GM21367 (cell line): ENCODE results near the gene CYSRT1.
A peak's percentile ranks its signal among the peaks of the same experiment; 100 is the strongest.

Experiments
- ATAC-seq: cut with Tn5 transposase; IDR thresholded peaks from one replicate; pipeline ENCODE4 v1.9.1; 2021; ENCODE audit not compliant: unreplicated experiment

The CYSRT1 gene, protein sequence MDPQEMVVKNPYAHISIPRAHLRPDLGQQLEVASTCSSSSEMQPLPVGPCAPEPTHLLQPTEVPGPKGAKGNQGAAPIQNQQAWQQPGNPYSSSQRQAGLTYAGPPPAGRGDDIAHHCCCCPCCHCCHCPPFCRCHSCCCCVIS

DNA sequence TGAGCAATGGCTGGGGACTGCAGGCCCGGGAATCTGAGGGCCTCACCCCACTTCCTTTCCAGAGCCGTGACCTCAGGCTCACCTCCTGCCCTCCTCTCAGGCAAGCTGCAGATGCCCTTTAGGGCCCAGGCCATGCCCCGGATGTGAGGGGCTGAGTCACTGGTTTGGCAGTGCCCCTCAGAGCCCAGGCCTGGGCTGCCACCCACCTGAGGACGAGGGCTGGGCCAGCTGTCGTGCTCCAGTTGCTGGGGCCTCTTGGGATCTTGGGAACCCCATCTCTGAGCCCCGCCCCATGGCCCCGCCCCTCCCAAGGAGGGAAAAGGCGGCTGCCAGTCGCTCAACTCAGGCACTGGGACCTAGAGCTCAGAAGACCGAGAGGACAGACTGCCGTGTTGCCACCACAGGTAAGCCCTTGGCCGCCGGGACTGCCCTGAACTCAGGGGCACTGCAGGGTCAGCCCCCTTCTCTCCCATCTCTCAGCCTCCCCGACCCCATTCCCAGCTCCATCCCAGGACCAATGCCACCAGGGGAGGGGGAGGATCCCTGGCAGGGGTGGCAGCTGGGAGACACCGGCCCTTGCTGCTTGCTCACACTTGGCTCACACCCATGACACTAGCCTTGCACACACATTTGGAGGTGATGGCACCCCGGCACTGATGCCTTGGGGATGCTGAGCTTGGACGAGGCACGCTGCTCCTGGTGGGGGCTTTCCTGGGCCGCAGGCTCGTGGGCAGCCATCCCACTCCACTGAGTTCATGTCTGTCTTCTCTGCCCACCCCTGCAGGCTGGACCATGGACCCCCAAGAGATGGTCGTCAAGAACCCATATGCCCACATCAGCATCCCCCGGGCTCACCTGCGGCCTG lies at the start of gene CYSRT1:
Gene CYSRT1 (plus strand): TSS at position 345 of the 865 bp plus-strand sequence. CDS start 448 bp downstream, at position 793.
- ATAC-seq = no peak

DNA sequence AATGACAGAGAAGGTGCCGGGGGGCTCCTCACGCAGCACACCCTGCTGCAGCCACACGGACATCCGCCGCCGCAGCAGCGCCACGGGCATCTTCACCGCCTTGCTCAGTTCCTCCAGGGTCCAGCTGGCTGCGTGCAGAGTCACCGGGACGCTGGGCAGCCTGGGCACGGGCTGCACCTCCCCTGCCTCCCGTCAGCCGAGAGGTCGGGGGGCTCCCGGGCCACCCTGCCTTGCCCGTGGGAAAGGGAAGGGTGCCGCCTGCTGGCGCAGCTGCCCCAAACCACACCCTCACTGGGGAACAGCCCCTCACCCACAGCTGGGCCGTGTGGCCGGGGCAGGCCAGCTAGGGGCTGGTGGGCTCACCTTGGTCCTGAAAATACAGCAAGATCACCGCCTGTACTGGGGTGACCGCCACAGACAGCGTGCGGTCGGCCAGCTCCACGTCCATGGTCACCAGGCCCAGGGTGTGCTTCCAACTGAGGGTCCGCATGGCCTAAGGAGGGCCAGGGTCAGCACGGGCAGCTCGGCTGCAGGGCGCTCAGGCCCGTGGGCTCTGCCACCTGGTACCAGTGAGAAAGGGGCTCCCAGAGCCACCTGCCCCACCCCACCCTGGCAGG lies 49.5 kb upstream of the CYSRT1 start:
- no peak for ATAC-seq

DNA sequence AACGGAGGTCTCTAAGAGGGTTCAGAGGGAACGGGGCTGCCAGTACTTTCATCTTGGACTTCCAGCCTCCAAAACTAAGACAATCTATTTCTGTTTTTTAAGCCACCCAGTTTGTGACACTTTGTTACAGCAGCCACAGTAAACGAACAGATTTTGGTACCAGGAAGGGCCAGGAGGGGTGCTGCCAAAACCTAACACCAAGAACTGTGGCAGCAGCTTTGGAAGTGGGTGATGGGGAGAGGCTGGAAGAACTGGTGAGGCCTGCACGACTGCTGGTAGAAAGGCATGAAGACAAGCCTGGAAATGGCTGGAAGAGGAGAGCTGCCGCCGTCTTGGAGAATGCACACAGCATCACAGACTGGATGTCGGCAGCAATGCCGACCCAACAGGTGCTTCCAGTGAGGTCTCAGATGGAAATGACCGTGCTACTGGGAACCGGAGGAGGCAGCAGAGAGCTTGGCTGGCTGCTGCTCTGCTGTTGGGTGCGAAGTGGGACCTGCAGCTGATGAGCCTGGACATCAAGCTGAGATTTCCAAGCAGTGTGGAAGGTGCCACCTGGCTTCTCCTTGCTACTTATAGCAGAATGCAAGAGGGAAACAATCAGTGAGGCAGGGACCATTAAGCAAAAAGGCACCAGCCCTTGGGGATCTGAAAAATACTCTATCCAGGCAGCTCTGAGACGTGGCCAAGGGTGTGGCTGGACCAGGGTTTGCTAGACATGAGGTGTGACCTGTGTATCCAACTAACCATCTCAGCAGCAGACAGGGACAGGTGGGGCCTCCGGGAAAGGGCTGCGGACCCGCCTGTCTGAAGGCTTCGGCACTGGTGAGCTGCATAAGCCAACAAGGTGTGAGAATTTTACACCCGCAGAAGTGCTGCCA lies 48.4 kb upstream of the CYSRT1 start:
- ATAC-seq = no peak

- ATAC-seq = no peak
Measured at GRCh38 chr9:137178201-137178938, 46.6 kb upstream of the CYSRT1 start.

- ATAC-seq = no peak
Measured at GRCh38 chr9:137178939-137179630, 45.9 kb upstream of the CYSRT1 start.

DNA sequence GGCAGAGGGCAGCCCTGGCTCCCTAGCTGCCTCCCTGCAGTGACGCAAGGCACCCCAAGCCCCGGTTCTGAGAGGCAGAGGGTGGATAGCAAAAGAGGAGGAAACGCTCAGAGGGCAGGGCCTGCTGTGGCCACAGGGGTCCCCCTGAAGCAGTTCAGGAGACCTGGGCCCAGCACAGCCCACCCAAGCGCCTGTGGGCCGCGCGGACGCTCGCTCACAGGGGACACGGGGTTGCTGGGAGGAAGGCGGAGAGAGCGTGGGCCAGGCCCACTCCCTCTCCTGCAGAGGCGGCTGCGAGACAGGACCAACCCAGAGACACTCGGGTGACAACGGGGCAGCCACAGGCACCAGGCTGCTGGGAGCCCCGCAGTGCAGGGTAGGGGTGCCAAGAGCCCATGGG lies 45.2 kb upstream of the CYSRT1 start:
- ATAC-seq = no peak

DNA sequence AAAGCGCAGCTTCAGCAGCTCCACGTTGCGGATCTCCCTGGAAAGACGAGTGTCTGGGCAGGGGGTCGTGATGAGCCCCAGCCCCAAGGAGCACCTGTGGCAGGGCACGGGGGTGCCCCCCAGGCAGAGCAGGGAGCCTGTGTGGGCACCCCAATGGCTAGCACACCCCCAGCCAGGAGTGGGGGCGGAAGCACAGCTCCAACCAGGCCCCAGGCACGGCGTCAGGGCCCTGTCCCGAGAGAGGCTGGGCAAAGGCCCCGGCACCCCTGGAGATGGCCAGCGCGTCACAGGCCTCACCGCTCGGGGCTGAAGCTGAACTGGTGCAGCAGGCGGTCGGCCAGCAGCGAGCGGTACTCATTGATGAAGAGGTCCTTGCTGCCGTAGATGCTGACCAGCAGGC lies 44.5 kb upstream of the CYSRT1 start:
- ATAC-seq = no peak

DNA sequence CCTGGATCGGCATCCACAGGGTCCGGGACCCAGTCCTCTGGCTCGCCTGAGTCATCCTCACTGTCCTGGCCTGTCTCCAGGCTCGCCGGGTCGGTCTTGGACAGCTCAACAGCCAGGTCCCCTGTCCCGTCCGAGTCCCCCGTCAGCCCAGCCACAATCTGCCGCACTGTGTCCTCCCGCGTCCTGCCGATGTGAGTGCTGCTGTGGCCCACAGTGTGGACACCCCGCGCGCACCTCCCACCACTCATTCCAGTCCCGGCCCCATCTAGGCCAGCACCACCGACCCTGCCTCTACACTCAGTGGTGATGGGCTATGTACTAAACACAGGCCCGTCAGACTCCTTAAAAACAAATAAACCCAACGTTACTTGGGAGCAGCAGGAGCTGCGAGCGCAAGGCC lies 43.3 kb upstream of the CYSRT1 start:
- ATAC-seq = no peak

GRCh38 chr9:137182836-137183235 lies 42.1 kb upstream of the CYSRT1 start:
- ATAC-seq = no peak

GRCh38 chr9:137183980-137184595 lies 40.9 kb upstream of the CYSRT1 start:
- no peak for ATAC-seq

DNA sequence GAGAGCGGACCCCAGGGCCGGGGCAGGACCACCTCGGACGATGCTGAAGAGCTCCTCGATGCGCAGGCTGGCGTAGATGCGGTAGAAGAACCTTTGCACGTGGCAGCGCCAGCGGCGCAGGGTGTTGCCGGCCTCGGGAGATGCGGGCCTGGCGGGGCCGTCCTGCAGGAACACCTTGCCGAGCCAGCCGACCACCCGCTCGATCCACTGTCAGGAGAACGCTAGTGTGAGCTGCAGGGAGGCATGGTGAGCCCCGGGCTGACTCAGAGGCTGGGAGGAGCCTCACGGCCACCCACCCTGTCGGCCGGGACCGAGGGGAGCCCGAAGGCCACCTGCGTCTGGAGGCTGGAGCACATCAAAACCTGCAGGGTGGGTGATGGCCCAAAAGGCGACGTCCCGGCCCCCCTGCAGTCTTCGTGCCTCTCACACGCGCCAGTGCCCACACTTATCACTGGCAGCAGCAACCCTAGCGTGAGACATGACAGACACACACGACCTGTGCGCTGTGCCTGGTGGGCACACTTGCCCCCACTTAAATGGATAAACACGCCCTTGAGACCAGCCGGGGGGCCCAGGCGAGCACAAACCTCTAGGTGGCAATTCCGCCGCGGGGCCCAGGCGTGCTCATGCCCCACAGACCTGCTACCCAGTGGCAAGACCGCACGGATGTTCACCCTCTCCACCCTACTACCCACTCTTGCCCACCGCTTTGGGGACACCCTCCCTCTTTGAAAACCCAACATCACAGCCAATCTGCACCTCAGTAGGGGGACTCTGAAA lies 39.9 kb upstream of the CYSRT1 start:
- ATAC-seq = no peak

- ATAC-seq = no peak
Measured at GRCh38 chr9:137185921-137186320, 39.1 kb upstream of the CYSRT1 start.

DNA sequence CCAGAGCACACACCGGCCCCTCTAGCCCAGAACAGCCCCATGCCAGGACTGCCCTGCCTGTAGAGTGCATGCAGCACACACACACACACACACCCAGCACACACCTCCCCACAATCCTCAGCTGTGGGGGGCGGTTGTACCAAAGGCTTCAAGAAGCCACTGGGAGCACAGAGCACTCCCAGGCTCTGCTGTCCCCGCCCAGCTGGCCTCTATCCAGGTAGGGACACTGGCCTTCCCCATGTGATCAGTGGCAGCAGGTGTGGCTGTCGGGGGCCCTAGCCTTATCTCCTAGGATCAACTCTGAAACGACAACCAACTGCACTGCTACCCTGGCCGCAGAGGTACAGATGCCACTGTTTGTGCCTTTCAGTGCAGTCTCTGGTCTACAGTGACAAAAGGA lies 38.6 kb upstream of the CYSRT1 start:
- no peak for ATAC-seq

DNA sequence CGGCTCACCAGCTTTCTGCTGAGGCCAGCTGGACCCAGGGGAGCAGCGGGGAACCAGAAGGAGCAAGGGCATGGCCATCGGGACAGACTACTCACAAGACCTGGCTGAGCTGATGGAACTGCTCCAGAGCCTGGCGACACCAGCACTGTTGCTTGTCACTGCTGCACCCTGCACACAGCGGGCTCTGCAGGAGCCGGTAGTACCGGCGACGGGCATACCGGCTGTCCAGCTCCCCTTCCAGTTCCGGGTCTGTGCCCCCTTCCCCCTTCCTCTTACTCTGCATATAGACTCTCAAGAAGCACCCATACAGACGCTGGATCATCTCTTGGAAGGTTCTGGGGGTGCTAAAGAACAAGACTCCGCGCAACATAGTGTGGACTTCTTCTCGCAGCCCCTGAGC lies 37.6 kb upstream of the CYSRT1 start:
- no peak for ATAC-seq

- no peak for ATAC-seq
Measured at GRCh38 chr9:137188086-137188489, 36.9 kb upstream of the CYSRT1 start.

DNA sequence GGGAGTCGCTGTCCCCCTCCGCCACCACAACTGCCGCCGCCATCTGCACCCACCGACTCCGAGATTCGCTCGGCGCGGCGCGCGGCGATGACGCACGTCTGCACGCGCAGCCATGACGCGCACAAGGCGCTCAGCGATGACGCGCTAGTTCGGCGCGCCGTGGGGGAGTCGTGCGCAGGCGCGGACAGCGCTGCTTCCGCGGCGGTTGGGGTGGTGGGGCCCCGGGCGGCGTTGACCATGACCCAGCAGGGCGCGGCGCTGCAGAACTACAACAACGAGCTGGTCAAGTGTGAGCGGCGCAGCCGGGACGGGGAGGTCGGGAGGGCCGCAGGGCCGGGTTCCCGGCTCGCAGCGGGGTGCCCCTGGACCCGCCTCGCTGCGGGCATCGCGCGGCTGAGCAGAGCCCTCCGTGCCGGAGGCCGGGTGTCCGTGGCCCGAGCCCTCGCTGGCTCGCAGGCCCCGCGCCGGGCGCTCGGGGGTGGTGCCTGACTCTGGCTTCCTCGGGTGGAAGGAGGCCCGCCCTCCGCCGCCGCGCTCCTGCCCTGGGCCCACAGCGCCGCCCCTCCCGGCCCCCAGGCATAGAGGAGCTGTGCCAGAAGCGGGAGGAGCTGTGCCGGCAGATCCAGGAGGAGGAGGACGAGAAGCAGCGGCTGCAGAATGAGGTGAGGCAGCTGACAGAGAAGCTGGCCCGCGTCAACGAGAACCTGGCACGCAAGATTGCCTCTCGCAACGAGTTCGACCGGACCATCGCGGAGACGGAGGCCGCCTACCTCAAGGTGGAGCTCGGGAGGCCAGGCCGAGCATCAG lies 36.3 kb upstream of the CYSRT1 start, which contains the start of the genes ANAPC2 and SSNA1:
Gene ANAPC2 (minus strand): TSS at position 71 of the 807 bp plus-strand sequence. CDS start 28 bp downstream, at position 43.
Gene SSNA1 (plus strand): TSS at position 187 of the 807 bp plus-strand sequence. CDS start 51 bp downstream, at position 238.
- peak; percentile 55 for ATAC-seq
